ENCODE measurements around the gene KRTAP4-16. TPM values are rescaled to one million over a fixed set of nuclear protein-coding genes. Genes with fewer than 3 reads are reported as not detected.
A peak's percentile ranks its signal among the peaks of the same experiment; 100 is the strongest.
"Not testable (repeated sequence)": the region's sequence is repeated elsewhere in the genome, so short reads cannot be mapped to it uniquely, and the experiment has no call there.

Gene KRTAP4-16
- total and polyA plus RNA-seq, 4 donors: not detected

- H3K4me1 ChIP-seq (ENCODE audit: control insufficient read depth in 5 of 5, insufficient read depth in 5 of 5, low read length in 5 of 5); H3K27ac ChIP-seq (ENCODE audit: low read depth in 1 of 2, low read length in 1 of 2); H3K9ac ChIP-seq (ENCODE audit: insufficient read depth in 1 of 2, low read length in 2 of 2); H3K36me3 ChIP-seq (ENCODE audit: control insufficient read depth in 4 of 4, insufficient read depth in 4 of 4, low read length in 4 of 4); DNase-seq; H3K4me3 ChIP-seq; ATAC-seq (ENCODE audit: insufficient read depth, low FRiP score); H3K27me3 ChIP-seq (ENCODE audit: control insufficient read depth in 3 of 3, insufficient read depth in 3 of 3, low read length in 2 of 3); H3K9me3 ChIP-seq (ENCODE audit: control insufficient read depth in 4 of 4, insufficient read depth in 3 of 4, low read length in 3 of 4): not testable (repeated sequence)
- WGBS, 2 donors: 87 to 88% methylated on average over 12 of the region's 12 CpGs
Measured at GRCh38 chr17:41123292-41123990, 21.4 kb upstream of the KRTAP4-16 start.

GRCh38 chr17:41121742-41122141 is 19.7 kb upstream of the KRTAP4-16 start:
- no peaks in the 10 kb centered on the region for H3K36me3 ChIP-seq (ENCODE audit: control insufficient read depth in 4 of 4, insufficient read depth in 4 of 4, low read length in 4 of 4)
- H3K27me3 ChIP-seq (ENCODE audit: control insufficient read depth in 3 of 3, insufficient read depth in 3 of 3, low read length in 2 of 3): no peaks in the 10 kb centered on the region
- H3K9ac ChIP-seq (ENCODE audit: insufficient read depth in 1 of 2, low read length in 2 of 2): no peak overlapping the region
- no peak for ATAC-seq (ENCODE audit: insufficient read depth, low FRiP score)
- no peak for TF ChIP-seq CTCF (IDR thresholded peaks at IDR 0.05; ENCODE audit: control extremely low read depth, extremely low read depth)
- H3K27ac ChIP-seq (ENCODE audit: low read depth in 1 of 2, low read length in 1 of 2): no peak overlapping the region
- H3K4me3 ChIP-seq: no peak overlapping the region
- H3K4me1 ChIP-seq (ENCODE audit: control insufficient read depth in 5 of 5, insufficient read depth in 5 of 5, low read length in 5 of 5): no peaks in the 10 kb centered on the region
- no peak for DNase-seq
- H3K9me3 ChIP-seq (ENCODE audit: control insufficient read depth in 4 of 4, insufficient read depth in 3 of 4, low read length in 3 of 4): peaks cover 0 to 3% (median 0%) of the 10 kb centered on the region in 4 donors
- WGBS, 2 donors: 92 to 98% methylated on average over 2 of the region's 2 CpGs

GRCh38 chr17:41119696-41120690 is 18.0 kb upstream of the KRTAP4-16 start:
- H3K9ac ChIP-seq (ENCODE audit: insufficient read depth in 1 of 2, low read length in 2 of 2); H3K27ac ChIP-seq (ENCODE audit: low read depth in 1 of 2, low read length in 1 of 2); ATAC-seq (ENCODE audit: insufficient read depth, low FRiP score); H3K9me3 ChIP-seq (ENCODE audit: control insufficient read depth in 4 of 4, insufficient read depth in 3 of 4, low read length in 3 of 4); H3K4me1 ChIP-seq (ENCODE audit: control insufficient read depth in 5 of 5, insufficient read depth in 5 of 5, low read length in 5 of 5); H3K4me3 ChIP-seq; H3K27me3 ChIP-seq (ENCODE audit: control insufficient read depth in 3 of 3, insufficient read depth in 3 of 3, low read length in 2 of 3); H3K36me3 ChIP-seq (ENCODE audit: control insufficient read depth in 4 of 4, insufficient read depth in 4 of 4, low read length in 4 of 4): not testable (repeated sequence)
- DNase-seq: peak in 2 of 3 donors; percentile 11 to 28
- 33 to 40% methylated on average over 11 of the region's 11 CpGs for WGBS, 2 donors

- Histone ChIP-seq H3K27me3 (ENCODE audit: control insufficient read depth in 3 of 3, insufficient read depth in 3 of 3, low read length in 2 of 3) (no peaks in the 10 kb centered on the region), H3K9me3 (ENCODE audit: control insufficient read depth in 4 of 4, insufficient read depth in 3 of 4, low read length in 3 of 4) (peaks cover 0 to 3% (median 1%) of the 10 kb centered on the region in 4 donors), H3K9ac (ENCODE audit: insufficient read depth in 1 of 2, low read length in 2 of 2) (no peak overlapping the region), H3K4me3 (no peak overlapping the region), H3K36me3 (ENCODE audit: control insufficient read depth in 4 of 4, insufficient read depth in 4 of 4, low read length in 4 of 4) (no peaks in the 10 kb centered on the region), H3K27ac (ENCODE audit: low read depth in 1 of 2, low read length in 1 of 2) (no peak overlapping the region), H3K4me1 (ENCODE audit: control insufficient read depth in 5 of 5, insufficient read depth in 5 of 5, low read length in 5 of 5) (no peaks in the 10 kb centered on the region)
- DNase-seq (no peak), ATAC-seq (ENCODE audit: insufficient read depth, low FRiP score) (no peak)
- TF ChIP-seq CTCF (IDR thresholded peaks at IDR 0.05; ENCODE audit: control extremely low read depth, extremely low read depth): no peak
- 93 to 96% methylated on average over 4 of the region's 4 CpGs for WGBS, 2 donors
Measured at GRCh38 chr17:41118721-41119120, 16.7 kb upstream of the KRTAP4-16 start.

GRCh38 chr17:41117846-41118386 is 15.9 kb upstream of the KRTAP4-16 start, which contains the start of gene KRTAP4-11:
Gene KRTAP4-11 (minus strand): TSS chr17:41118373. CDS start chr17:41118315, 58 bp downstream.
- H3K4me3 ChIP-seq; H3K9me3 ChIP-seq (ENCODE audit: control insufficient read depth in 4 of 4, insufficient read depth in 3 of 4, low read length in 3 of 4); H3K27me3 ChIP-seq (ENCODE audit: control insufficient read depth in 3 of 3, insufficient read depth in 3 of 3, low read length in 2 of 3); H3K27ac ChIP-seq (ENCODE audit: low read depth in 1 of 2, low read length in 1 of 2); H3K4me1 ChIP-seq (ENCODE audit: control insufficient read depth in 5 of 5, insufficient read depth in 5 of 5, low read length in 5 of 5); H3K9ac ChIP-seq (ENCODE audit: insufficient read depth in 1 of 2, low read length in 2 of 2); DNase-seq; H3K36me3 ChIP-seq (ENCODE audit: control insufficient read depth in 4 of 4, insufficient read depth in 4 of 4, low read length in 4 of 4); ATAC-seq (ENCODE audit: insufficient read depth, low FRiP score): not testable (repeated sequence)
- WGBS, 2 donors: 77 to 88% methylated on average over 10 of the region's 10 CpGs

All from lung (tissue), 12 donors.